Activated CD8-positive, alpha-beta T cell treated with anti-CD3 and anti-CD28 coated beads for 36 hours (primary cell): ENCODE data around the gene HIRA. TPM values are rescaled to one million over a fixed set of nuclear protein-coding genes. Genes with fewer than 3 reads are reported as not detected.

Experiments
- ATAC-seq: fragments of 200-7000 bp; cut with Tn5 transposase; one replicate; pipeline ENCODE4 v1.10.0; 2021; ENCODE audit warnings: mild to moderate bottlenecking, moderate library complexity
- CTCF ChIA-PET: fragments of 350-600 bp; sonication (Branson Sonifier 250); formaldehyde crosslinking; loops from one replicate; lab custom pipeline; 2021; ENCODE audit warnings: antibody characterized with exemption; lab: Charles Lee
- POLR2A ChIA-PET: fragments of 350-600 bp; sonication (Branson Sonifier 250); formaldehyde crosslinking; loops from one replicate; lab custom pipeline; 2021; ENCODE audit warnings: antibody characterized with exemption; lab: Charles Lee
- DNase-seq: peaks from one replicate; pipeline ENCODE4 v3.0.0-alpha.2; 2020
- H3K27ac Mint-ChIP-seq: one replicate; pipeline ENCODE4 v1.8.0; 2021; ENCODE audit warnings: mild to moderate bottlenecking, mixed read lengths
- H3K27me3 Mint-ChIP-seq: one replicate; pipeline ENCODE4 v1.8.0; 2021; ENCODE audit warnings: mixed read lengths
- H3K36me3 Mint-ChIP-seq: one replicate; pipeline ENCODE4 v1.8.0; 2021; ENCODE audit warnings: low read depth, mixed read lengths
- H3K4me1 Mint-ChIP-seq: one replicate; pipeline ENCODE4 v1.8.0; 2021; ENCODE audit warnings: low read depth, mixed read lengths
- H3K4me3 Mint-ChIP-seq: one replicate; pipeline ENCODE4 v1.8.0; 2021; ENCODE audit warnings: mild to moderate bottlenecking, moderate library complexity, mixed read lengths
- H3K9me3 Mint-ChIP-seq: one replicate; pipeline ENCODE4 v1.8.0; 2021; ENCODE audit warnings: mixed read lengths
- intact Hi-C: fragments of 100-400 bp; cut with micrococcal nuclease; formaldehyde crosslinking; loops from one replicate; pipeline ENCODE4 v1.10.0; 2022
- total RNA-seq, 2 experiments: library from RNA; stranded (reverse); gene quantifications; one replicate each; pipeline ENCODE4 v1.2.3, GENCODE V29; 2021
- TF ChIP-seq, protein P1 (sequence below): fragments of 200-600 bp; IDR thresholded peaks from one replicate; pipeline ENCODE4 v1.8.0; 2022; ENCODE audit warnings: antibody characterized with exemption, mild to moderate bottlenecking

The HIRA gene
- total RNA-seq, 2 experiments from 2014 or later = 29.7 to 30.5 TPM

- Mint-ChIP-seq H3K36me3 (no peaks in the 10 kb centered on the region), H3K4me3 (peak overlapping the region; percentile 69), H3K9me3 (no peaks in the 10 kb centered on the region), H3K27me3 (peaks cover 30% of the 10 kb centered on the region), H3K4me1 (peaks cover 23% of the 10 kb centered on the region), H3K27ac (no peak overlapping the region)
- DNase-seq (no peak), ATAC-seq (no peak)
- intact Hi-C loops = no loop called here
- CTCF ChIA-PET = interaction anchor here (2.5 kb wide), 1 partner anchor 111 kb away, joined by 7 read pairs; no protein-coding TSS in a partner anchor
- TF ChIP-seq, protein P1, sequence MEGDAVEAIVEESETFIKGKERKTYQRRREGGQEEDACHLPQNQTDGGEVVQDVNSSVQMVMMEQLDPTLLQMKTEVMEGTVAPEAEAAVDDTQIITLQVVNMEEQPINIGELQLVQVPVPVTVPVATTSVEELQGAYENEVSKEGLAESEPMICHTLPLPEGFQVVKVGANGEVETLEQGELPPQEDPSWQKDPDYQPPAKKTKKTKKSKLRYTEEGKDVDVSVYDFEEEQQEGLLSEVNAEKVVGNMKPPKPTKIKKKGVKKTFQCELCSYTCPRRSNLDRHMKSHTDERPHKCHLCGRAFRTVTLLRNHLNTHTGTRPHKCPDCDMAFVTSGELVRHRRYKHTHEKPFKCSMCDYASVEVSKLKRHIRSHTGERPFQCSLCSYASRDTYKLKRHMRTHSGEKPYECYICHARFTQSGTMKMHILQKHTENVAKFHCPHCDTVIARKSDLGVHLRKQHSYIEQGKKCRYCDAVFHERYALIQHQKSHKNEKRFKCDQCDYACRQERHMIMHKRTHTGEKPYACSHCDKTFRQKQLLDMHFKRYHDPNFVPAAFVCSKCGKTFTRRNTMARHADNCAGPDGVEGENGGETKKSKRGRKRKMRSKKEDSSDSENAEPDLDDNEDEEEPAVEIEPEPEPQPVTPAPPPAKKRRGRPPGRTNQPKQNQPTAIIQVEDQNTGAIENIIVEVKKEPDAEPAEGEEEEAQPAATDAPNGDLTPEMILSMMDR = no peak
- POLR2A ChIA-PET = no interaction called here
Observed at GRCh38 chr22:19290400-19291217, 140.9 kb downstream of the HIRA start.

GRCh38 chr22:19289475-19290161, 141.9 kb downstream of the HIRA start:
- no peak for ATAC-seq
- peak; percentile 43 for DNase-seq
- intact Hi-C loops = no loop called here
- Mint-ChIP-seq H3K27ac (no peak overlapping the region), H3K4me3 (no peak overlapping the region), H3K4me1 (peaks cover 23% of the 10 kb centered on the region), H3K27me3 (peaks cover 30% of the 10 kb centered on the region), H3K36me3 (no peaks in the 10 kb centered on the region), H3K9me3 (no peaks in the 10 kb centered on the region)
- ChIA-PET POLR2A (no interaction called here), CTCF (no interaction called here)
- TF ChIP-seq, protein P1 = no peak

DNA sequence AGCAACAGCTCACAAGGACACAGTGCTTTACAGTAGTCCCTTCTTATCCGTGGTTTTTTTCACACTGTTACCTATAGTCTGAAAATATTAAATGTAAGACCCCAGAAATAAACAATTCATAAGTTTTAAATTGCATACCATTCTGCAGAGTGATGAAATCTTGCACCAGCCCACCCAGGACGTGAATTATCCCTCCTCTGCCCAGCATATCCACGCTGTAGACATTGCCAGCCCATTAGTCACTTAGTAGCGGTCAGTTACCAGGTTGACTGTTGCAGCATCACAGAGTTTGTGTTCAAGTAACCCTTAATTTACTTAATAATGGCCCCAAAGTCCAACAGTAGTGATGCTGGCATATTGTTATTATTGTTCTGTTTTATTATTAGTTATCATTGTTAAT, 143.6 kb downstream of the HIRA start:
- no peak overlapping the region for H3K27ac Mint-ChIP-seq
- ChIA-PET CTCF (no interaction called here), POLR2A (no interaction called here)
- no peak for ATAC-seq
- H3K27me3 Mint-ChIP-seq = peaks cover 30% of the 10 kb centered on the region
- peaks cover 23% of the 10 kb centered on the region for H3K4me1 Mint-ChIP-seq
- no peaks in the 10 kb centered on the region for H3K9me3 Mint-ChIP-seq
- no peak overlapping the region for H3K4me3 Mint-ChIP-seq
- DNase-seq = no peak
- TF ChIP-seq, protein P1 = no peak
- intact Hi-C loops = no loop called here
- no peaks in the 10 kb centered on the region for H3K36me3 Mint-ChIP-seq

- intact Hi-C loops = no loop called here
- H3K27me3 Mint-ChIP-seq = peaks cover 30% of the 10 kb centered on the region
- DNase-seq (no peak), ATAC-seq (no peak)
- H3K4me3 Mint-ChIP-seq = no peak overlapping the region
- H3K36me3 Mint-ChIP-seq = no peaks in the 10 kb centered on the region
- H3K9me3 Mint-ChIP-seq = no peaks in the 10 kb centered on the region
- CTCF ChIA-PET = interaction anchor here (1.6 kb wide), 1 partner anchor 10 kb away, joined by 3 read pairs; no protein-coding TSS in a partner anchor
- POLR2A ChIA-PET = no interaction called here
- TF ChIP-seq, protein P1 = no peak
- H3K4me1 Mint-ChIP-seq = peaks cover 17% of the 10 kb centered on the region
- H3K27ac Mint-ChIP-seq = no peak overlapping the region
Observed at GRCh38 chr22:19287076-19287707, 144.3 kb downstream of the HIRA start.
